HG02588 (cell line): ENCODE data around the gene MAPK8IP1.

Source experiments
- ATAC-seq: cut with Tn5 transposase; IDR thresholded peaks from one replicate; pipeline ENCODE4 v1.9.1; 2021; ENCODE audit warnings: mild to moderate bottlenecking, moderate library complexity; ENCODE audit not compliant: unreplicated experiment

The MAPK8IP1 gene

GRCh38 chr11:45859661-45860140, 25.8 kb upstream of the MAPK8IP1 start:
- no peak for ATAC-seq

GRCh38 chr11:45860348-45860747, 25.1 kb upstream of the MAPK8IP1 start:
- ATAC-seq: no peak

GRCh38 chr11:45860764-45861510, 24.5 kb upstream of the MAPK8IP1 start:
- ATAC-seq: no peak

GRCh38 chr11:45864041-45864440, 21.4 kb upstream of the MAPK8IP1 start:
- no peak for ATAC-seq

GRCh38 chr11:45869551-45869950, 15.9 kb upstream of the MAPK8IP1 start:
- ATAC-seq: no peak

- ATAC-seq: no peak
These were observed 14.7 kb upstream of the MAPK8IP1 start for GRCh38 chr11:45870706-45871105.

- ATAC-seq: no peak
These were observed 13.8 kb upstream of the MAPK8IP1 start for GRCh38 chr11:45871638-45872037.

- ATAC-seq: no peak
These were observed 12.6 kb upstream of the MAPK8IP1 start for GRCh38 chr11:45872651-45873356.

GRCh38 chr11:45876401-45876800, 9.1 kb upstream of the MAPK8IP1 start:
- ATAC-seq: no peak

- ATAC-seq: no peak
These were observed 8.2 kb upstream of the MAPK8IP1 start for GRCh38 chr11:45877221-45877620.

- no peak for ATAC-seq
These were observed 7.6 kb upstream of the MAPK8IP1 start for GRCh38 chr11:45877845-45878244.

GRCh38 chr11:45879803-45880686, 5.4 kb upstream of the MAPK8IP1 start:
- no peak for ATAC-seq

GRCh38 chr11:45880772-45881570, 4.5 kb upstream of the MAPK8IP1 start:
- ATAC-seq: no peak

GRCh38 chr11:45881708-45882368, 3.6 kb upstream of the MAPK8IP1 start:
- ATAC-seq: no peak

GRCh38 chr11:45884596-45885185, 760 bp upstream of the MAPK8IP1 start:
- ATAC-seq: no peak

GRCh38 chr11:45885921-45886721, 670 bp downstream of the MAPK8IP1 start:
- ATAC-seq: no peak

- ATAC-seq: no peak
These were observed 1.5 kb downstream of the MAPK8IP1 start for GRCh38 chr11:45886816-45887520.

- ATAC-seq: no peak
These were observed 2.1 kb downstream of the MAPK8IP1 start for GRCh38 chr11:45887587-45887986.
